GM12878 (cell line): ENCODE results near the gene HLA-A. TPM values are rescaled to one million over a fixed set of nuclear protein-coding genes. Genes with fewer than 3 reads are reported as not detected.

Experiments
- ATAC-seq: fragments of 200-7000 bp; cut with Tn5 transposase; 3 replicates; pipeline ENCODE4 v1.9.1; 2020; ENCODE audit warnings: mild to moderate bottlenecking, moderate library complexity
- Bru-seq: library from RNA; stranded (reverse); fragments of 400-500 nt; gene quantifications from one replicate; lab custom pipeline; 2021; lab: Mats Ljungman, UMichigan
- BruChase-seq, 2 experiments: library from RNA; stranded (reverse); fragments of 400-500 nt; gene quantifications; one replicate each; lab custom pipeline; 2021; lab: Mats Ljungman, UMichigan
- BruUV-seq: library from RNA; stranded (reverse); fragments of 400-500 nt; replicated peaks from 2 replicates; lab custom pipeline; 2021; lab: Mats Ljungman, UMichigan
- CTCF ChIA-PET: fragments of 300-600 bp; sonication (Branson Sonifier 250); formaldehyde crosslinking; extraction: SDS; loops from one replicate; lab custom pipeline; 2021; ENCODE audit warnings: inconsistent platforms; lab: Yijun Ruan, JAX
- POLR2A ChIA-PET: fragments of 350-600 bp; formaldehyde crosslinking; extraction: SDS; loops from one replicate; lab custom pipeline; 2021; ENCODE audit warnings: inconsistent platforms; lab: Charles Lee
- RAD21 ChIA-PET: fragments of 300-600 bp; sonication (Branson Sonifier 250); formaldehyde crosslinking; loops from one replicate; lab custom pipeline; 2023; ENCODE audit warnings: antibody characterized with exemption; ENCODE audit not compliant: unreplicated experiment; lab: Charles Lee
- SMC1A ChIA-PET: fragments of 300-600 bp; sonication (Branson Sonifier 250); formaldehyde crosslinking; loops from one replicate; lab custom pipeline; 2023; ENCODE audit not compliant: unreplicated experiment, uncharacterized antibody; lab: Charles Lee
- DNase-seq: peaks from one replicate; pipeline ENCODE4 v3.0.0-alpha.2; 2011; ENCODE audit warnings: low read depth, low spot score
- FAIRE-seq: peaks from 3 replicates; lab custom pipeline; 2011; peaks lifted over from hg19 to GRCh38; lab: Jason Lieb, UNC
- H2AFZ ChIP-seq: 2 replicates; pipeline ENCODE4 v1.6.0; 2011; ENCODE audit warnings: low read depth, low read length, control low read depth; ENCODE audit not compliant: control insufficient read depth
- H3K27ac ChIP-seq: 2 replicates; pipeline ENCODE4 v1.5.1; 2011; ENCODE audit warnings: control low read depth; ENCODE audit not compliant: control insufficient read depth, insufficient read depth
- H3K27me3 ChIP-seq, 2 experiments: replicated peaks in 1 of 2; 2 replicates each; pipeline versions ENCODE4 v1.6.0 to v1.6.1; 2011; ENCODE audit warnings: low read length in 1 of 2; ENCODE audit not compliant: control insufficient read depth in 2 of 2, insufficient read depth in 2 of 2
- H3K36me3 ChIP-seq, 2 experiments: 2 replicates each; pipeline ENCODE4 v1.5.1; 2011; ENCODE audit warnings: low read length in 1 of 2; ENCODE audit not compliant: control insufficient read depth in 2 of 2, insufficient read depth in 2 of 2
- H3K4me1 ChIP-seq: 2 replicates; pipeline ENCODE4 v1.6.1; 2011; ENCODE audit warnings: mild to moderate bottlenecking, low read length, moderate library complexity, mixed read lengths; ENCODE audit not compliant: control insufficient read depth, insufficient read depth
- H3K4me2 ChIP-seq: 2 replicates; pipeline ENCODE4 v1.6.0; 2011; ENCODE audit warnings: control low read depth; ENCODE audit not compliant: control insufficient read depth, insufficient read depth
- H3K4me3 ChIP-seq: fragments of 200-600 bp; sonication (generic); 2 replicates; pipeline ENCODE4 v1.5.1; 2016
- H3K79me2 ChIP-seq: 2 replicates; pipeline ENCODE4 v1.6.0; 2011; ENCODE audit warnings: low read length; ENCODE audit not compliant: control insufficient read depth, insufficient read depth
- H3K9ac ChIP-seq: 2 replicates; pipeline ENCODE4 v1.8.0; 2011; ENCODE audit warnings: low read length, control low read depth, mixed read lengths; ENCODE audit not compliant: control insufficient read depth, insufficient read depth
- H3K9me3 ChIP-seq: replicated peaks from 3 replicates; pipeline ENCODE4 v1.5.1; 2011; ENCODE audit warnings: mild to moderate bottlenecking, low read length; ENCODE audit not compliant: control insufficient read depth, insufficient read depth
- H4K20me1 ChIP-seq: 2 replicates; pipeline ENCODE4 v1.6.0; 2011; ENCODE audit not compliant: control insufficient read depth, insufficient read depth
- ASH2L ChIP-seq: fragments of 300-600, 200-600 bp; sonication (generic); IDR thresholded peaks from 2 replicates; pipeline ENCODE4 v1.6.1; 2017; ENCODE audit warnings: low read depth, mild to moderate bottlenecking, borderline replicate concordance
- BACH1 ChIP-seq: fragments of 450-650 bp; IDR thresholded peaks from 2 replicates; pipeline ENCODE4 v1.6.1; 2017; ENCODE audit warnings: mild to moderate bottlenecking, borderline replicate concordance
- LARP7 ChIP-seq: fragments of 450-650 bp; IDR thresholded peaks from 2 replicates; pipeline ENCODE4 v1.6.1; 2017; ENCODE audit warnings: mild to moderate bottlenecking
- PML ChIP-seq: IDR thresholded peaks from 2 replicates; pipeline ENCODE4 v1.6.1; 2012; ENCODE audit warnings: low read length, inconsistent platforms
- SP1 ChIP-seq: IDR thresholded peaks from one replicate; pipeline ENCODE4 v1.6.1; 2011; ENCODE audit warnings: low read depth, low read length
- ZNF274 ChIP-seq: IDR thresholded peaks from one replicate; pipeline ENCODE4 v1.8.0; 2011; ENCODE audit not compliant: insufficient read length, insufficient read depth
- WGBS: methylation state at CpG from one replicate; pipeline ENCODE4 v1.1.6; 2016; ENCODE audit warnings: low lambda C conversion rate; ENCODE audit not compliant: insufficient replicate concordance, insufficient coverage; ENCODE audit errors: missing lambda C conversion rate; 5-methylcytosine and 5-hydroxymethylcytosine counted together
- in situ Hi-C: fragments of 300-500 bp; cut with MboI; formaldehyde crosslinking; loops from 9 replicates; pipeline ENCODE4 v1.14.3; 2018; ENCODE audit warnings: mixed read lengths
- intact Hi-C: fragments of 100-400 bp; cut with micrococcal nuclease; formaldehyde crosslinking; loops from one replicate; pipeline ENCODE4 v1.14.2; 2022; ENCODE audit not compliant: unreplicated experiment
- long read RNA-seq, 2 experiments: library from polyadenylated mRNA; unstranded; transcript quantifications; one replicate each; pipeline ENCODE4 v2.0.0, GENCODE V29; 2019 to 2020
- polyA minus RNA-seq, 3 experiments: library from RNA; depleted of rRNA, polyadenylated mRNA; stranded (reverse); fragments of >200 nt; gene quantifications; 2 replicates each; pipeline ENCODE4 v1.2.3, GENCODE V29; 2011
- polyA plus RNA-seq, 11 experiments: library from polyadenylated mRNA; depleted of rRNA in 4 of 11; unstranded in 6 of 11; stranded (reverse) in 5 of 11; fragments of >200 nt; fragmentation: Nextera tagmentation in 4 of 11; fragmentation: Illumina TruSeq in 1 of 11; extraction: Ambion mirVana in 4 of 11; extraction: Trizol in 1 of 11; gene quantifications; 1 replicate in 1 of 11; 2 replicates in 10 of 11; pipeline versions ENCODE4 v1.2.1 to v1.2.3, GENCODE V29; 2011 to 2016; ENCODE audit warnings: inconsistent platforms in 2 of 11, missing spikeins in 2 of 11, low read depth in 1 of 11
- total RNA-seq, 4 experiments: library from RNA; depleted of rRNA in 3 of 4; stranded (reverse); fragments of >200 nt in 3 of 4; fragmentation: Illumina TruSeq in 1 of 4; extraction: Trizol in 1 of 4; gene quantifications; 2 replicates each; pipeline versions ENCODE4 v1.2.1 to v1.2.3, GENCODE V29; 2013 to 2021
- TF ChIP-seq, protein P1 (sequence below): fragments of 450-650 bp; formaldehyde crosslinking; IDR thresholded peaks from 2 replicates; pipeline ENCODE4 v1.5.0; 2022; ENCODE audit warnings: mild to moderate bottlenecking, missing genetic modification characterization
- TF ChIP-seq, protein P2 (sequence below): IDR thresholded peaks from 2 replicates; pipeline ENCODE4 v1.6.1; 2012; ENCODE audit warnings: low read depth, low read length, improper control_type of control experiment
- TF ChIP-seq, protein P3 (sequence below): fragments of 450-650 bp; IDR thresholded peaks from 2 replicates; pipeline ENCODE4 v1.6.1; 2017; ENCODE audit warnings: antibody characterized with exemption, mild to moderate bottlenecking, moderate library complexity

HLA-A gene
- total RNA-seq (2013; cell fraction: nucleolus; rRNA removed): 877 and 922 TPM in 2 replicates
- total RNA-seq (2014; rRNA removed) (1,155 and 1,166 TPM in 2 replicates), total RNA-seq (2014; rRNA removed; fragmentation: Illumina TruSeq; extraction: Trizol) (455 and 468 TPM in 2 replicates), total RNA-seq (2021) (928 and 1,003 TPM in 2 replicates), polyA plus RNA-seq (2011; rRNA removed) (490 and 959 TPM in 2 replicates), polyA plus RNA-seq (2014; fragmentation: Illumina TruSeq; extraction: Trizol) (255 and 382 TPM in 2 replicates), polyA plus RNA-seq (2014; fragmentation: Nextera tagmentation; extraction: Ambion mirVana) (100 to 1,000 TPM; 129 to 329 TPM), polyA plus RNA-seq (2014; rRNA removed) (1,078 and 1,263 TPM in 2 replicates), polyA plus RNA-seq (2016; fragmentation: Nextera tagmentation; extraction: Ambion mirVana) (100 to 1,000 TPM; 699 to 799 TPM), polyA minus RNA-seq (2011; rRNA and poly(A)+ RNA removed) (560 and 847 TPM in 2 replicates), Bru-seq, nascent RNA (percentile 100 among the genes with signal in this experiment), BruChase-seq, experiment 1, labeled RNA remaining after a 6-hour chase (percentile 100 among the genes with signal in this experiment), BruChase-seq, experiment 2, labeled RNA remaining after a 2-hour chase (percentile 99 among the genes with signal in this experiment)
- 718 TPM for polyA plus RNA-seq (2011; ENCODE audit: low read depth)
- 1,522 and 1,730 TPM in 2 replicates for polyA plus RNA-seq (2011; cell fraction: cytosol; rRNA removed)
- 1,255 and 1,711 TPM in 2 replicates for polyA plus RNA-seq (2011; cell fraction: nucleus; rRNA removed)
- 1,065 and 1,243 TPM in 2 replicates for polyA plus RNA-seq (2012)
- polyA minus RNA-seq (2011; cell fraction: cytosol; rRNA and poly(A)+ RNA removed): 323 and 371 TPM in 2 replicates
- 239 and 260 TPM in 2 replicates for polyA minus RNA-seq (2011; cell fraction: nucleus; rRNA and poly(A)+ RNA removed)
- long read RNA-seq, experiment 1, transcript HLA-A-203 (8 exons, 1,611 nt): major isoform, 483 of 727 reads
- long read RNA-seq, experiment 1, transcript HLA-A-202 (8 exons, 1,854 nt): minor isoform, 160 of 727 reads
- long read RNA-seq, experiment 1, partial matches to known transcripts: 36 of 727 reads
- long read RNA-seq, experiment 1, other reads (novel, unspliced or antisense): 48 of 727 reads
- long read RNA-seq, experiment 2, transcript HLA-A-202 (8 exons, 1,854 nt): minor isoform, 108 of 637 reads
- long read RNA-seq, experiment 2, transcript HLA-A-203 (8 exons, 1,611 nt): major isoform, 394 of 637 reads
- long read RNA-seq, experiment 2, partial matches to known transcripts: 106 of 637 reads
- long read RNA-seq, experiment 2, other reads (novel, unspliced or antisense): 29 of 637 reads

DNA sequence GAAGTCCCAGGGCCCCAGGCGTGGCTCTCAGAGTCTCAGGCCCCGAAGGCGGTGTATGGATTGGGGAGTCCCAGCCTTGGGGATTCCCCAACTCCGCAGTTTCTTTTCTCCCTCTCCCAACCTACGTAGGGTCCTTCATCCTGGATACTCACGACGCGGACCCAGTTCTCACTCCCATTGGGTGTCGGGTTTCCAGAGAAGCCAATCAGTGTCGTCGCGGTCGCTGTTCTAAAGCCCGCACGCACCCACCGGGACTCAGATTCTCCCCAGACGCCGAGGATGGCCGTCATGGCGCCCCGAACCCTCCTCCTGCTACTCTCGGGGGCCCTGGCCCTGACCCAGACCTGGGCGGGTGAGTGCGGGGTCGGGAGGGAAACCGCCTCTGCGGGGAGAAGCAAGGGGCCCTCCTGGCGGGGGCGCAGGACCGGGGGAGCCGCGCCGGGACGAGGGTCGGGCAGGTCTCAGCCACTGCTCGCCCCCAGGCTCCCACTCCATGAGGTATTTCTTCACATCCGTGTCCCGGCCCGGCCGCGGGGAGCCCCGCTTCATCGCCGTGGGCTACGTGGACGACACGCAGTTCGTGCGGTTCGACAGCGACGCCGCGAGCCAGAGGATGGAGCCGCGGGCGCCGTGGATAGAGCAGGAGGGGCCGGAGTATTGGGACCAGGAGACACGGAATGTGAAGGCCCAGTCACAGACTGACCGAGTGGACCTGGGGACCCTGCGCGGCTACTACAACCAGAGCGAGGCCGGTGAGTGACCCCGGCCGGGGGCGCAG lies at the start of gene HLA-A:
HLA-A (plus strand) TSS at position 258 of the 778 bp plus-strand sequence; CDS start at position 280, 22 bp downstream.
- Histone ChIP-seq H4K20me1 (no peaks in the 10 kb centered on the region; the same call in 1 of the 2 replicates), H3K27me3 (no peaks in the 10 kb centered on the region), H2AFZ (peak within 1 kb of the TSS; percentile 22), H3K4me2 (peak within 1 kb of the TSS; percentile 89), H3K79me2 (peaks cover 40% of the 10 kb centered on the region), H3K9ac (peak within 1 kb of the TSS; percentile 88), H3K9me3 (no peaks in the 10 kb centered on the region), H3K4me3 (peak within 1 kb of the TSS; percentile 73), H3K4me1 (no peaks in the 10 kb centered on the region), H3K36me3 (peaks cover 0 to 25% of the 10 kb centered on the region in 2 experiments), H3K27ac (peak within 1 kb of the TSS; percentile 99)
- in situ Hi-C loops: no loop called here
- ChIA-PET RAD21 (interaction anchor here (1.0 to 1.4 kb wide), 4 partner anchors 22 to 91 kb away, joined by 3 to 8 read pairs (median 4); no protein-coding TSS in a partner anchor), POLR2A (interaction anchor here (1.1 to 2.7 kb wide), 3 partner anchors 14 to 124 kb away, joined by 4 to 27 read pairs (median 4); no protein-coding TSS in a partner anchor), CTCF (interaction anchor here (0.9 to 1.2 kb wide), 4 partner anchors 13 to 56 kb away, joined by 3 to 12 read pairs (median 4); no protein-coding TSS in a partner anchor), SMC1A (interaction anchor here (1.1 to 4.7 kb wide), 5 partner anchors 17 to 118 kb away, joined by 3 to 38 read pairs (median 5); no protein-coding TSS in a partner anchor)
- no peak for FAIRE-seq
- peak; percentile 92 for DNase-seq
- peak; percentile 93 for ATAC-seq
- under 1% methylated on average over 58 of the region's 68 CpGs for WGBS
- TSS peak; percentile 77 for BruUV-seq
- intact Hi-C loops: loop anchor here (2.0 to 10.0 kb wide), 2 partner anchors 22 to 218 kb away; partner anchors contain the start of gene HLA-F
- TF ChIP-seq BACH1 (peak; percentile 79), ASH2L (no peak), SP1 (peak; percentile 61), ZNF274 (no peak), LARP7 (peak; percentile 63), PML (peak; percentile 96)
- TF ChIP-seq, protein P1, sequence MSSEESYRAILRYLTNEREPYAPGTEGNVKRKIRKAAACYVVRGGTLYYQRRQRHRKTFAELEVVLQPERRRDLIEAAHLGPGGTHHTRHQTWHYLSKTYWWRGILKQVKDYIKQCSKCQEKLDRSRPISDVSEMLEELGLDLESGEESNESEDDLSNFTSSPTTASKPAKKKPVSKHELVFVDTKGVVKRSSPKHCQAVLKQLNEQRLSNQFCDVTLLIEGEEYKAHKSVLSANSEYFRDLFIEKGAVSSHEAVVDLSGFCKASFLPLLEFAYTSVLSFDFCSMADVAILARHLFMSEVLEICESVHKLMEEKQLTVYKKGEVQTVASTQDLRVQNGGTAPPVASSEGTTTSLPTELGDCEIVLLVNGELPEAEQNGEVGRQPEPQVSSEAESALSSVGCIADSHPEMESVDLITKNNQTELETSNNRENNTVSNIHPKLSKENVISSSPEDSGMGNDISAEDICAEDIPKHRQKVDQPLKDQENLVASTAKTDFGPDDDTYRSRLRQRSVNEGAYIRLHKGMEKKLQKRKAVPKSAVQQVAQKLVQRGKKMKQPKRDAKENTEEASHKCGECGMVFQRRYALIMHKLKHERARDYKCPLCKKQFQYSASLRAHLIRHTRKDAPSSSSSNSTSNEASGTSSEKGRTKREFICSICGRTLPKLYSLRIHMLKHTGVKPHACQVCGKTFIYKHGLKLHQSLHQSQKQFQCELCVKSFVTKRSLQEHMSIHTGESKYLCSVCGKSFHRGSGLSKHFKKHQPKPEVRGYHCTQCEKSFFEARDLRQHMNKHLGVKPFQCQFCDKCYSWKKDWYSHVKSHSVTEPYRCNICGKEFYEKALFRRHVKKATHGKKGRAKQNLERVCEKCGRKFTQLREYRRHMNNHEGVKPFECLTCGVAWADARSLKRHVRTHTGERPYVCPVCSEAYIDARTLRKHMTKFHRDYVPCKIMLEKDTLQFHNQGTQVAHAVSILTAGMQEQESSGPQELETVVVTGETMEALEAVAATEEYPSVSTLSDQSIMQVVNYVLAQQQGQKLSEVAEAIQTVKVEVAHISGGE (CRISPR knock-in tag): no peak
- TF ChIP-seq, protein P2, sequence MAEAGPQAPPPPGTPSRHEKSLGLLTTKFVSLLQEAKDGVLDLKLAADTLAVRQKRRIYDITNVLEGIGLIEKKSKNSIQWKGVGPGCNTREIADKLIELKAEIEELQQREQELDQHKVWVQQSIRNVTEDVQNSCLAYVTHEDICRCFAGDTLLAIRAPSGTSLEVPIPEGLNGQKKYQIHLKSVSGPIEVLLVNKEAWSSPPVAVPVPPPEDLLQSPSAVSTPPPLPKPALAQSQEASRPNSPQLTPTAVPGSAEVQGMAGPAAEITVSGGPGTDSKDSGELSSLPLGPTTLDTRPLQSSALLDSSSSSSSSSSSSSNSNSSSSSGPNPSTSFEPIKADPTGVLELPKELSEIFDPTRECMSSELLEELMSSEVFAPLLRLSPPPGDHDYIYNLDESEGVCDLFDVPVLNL: no peak
- TF ChIP-seq, protein P3, sequence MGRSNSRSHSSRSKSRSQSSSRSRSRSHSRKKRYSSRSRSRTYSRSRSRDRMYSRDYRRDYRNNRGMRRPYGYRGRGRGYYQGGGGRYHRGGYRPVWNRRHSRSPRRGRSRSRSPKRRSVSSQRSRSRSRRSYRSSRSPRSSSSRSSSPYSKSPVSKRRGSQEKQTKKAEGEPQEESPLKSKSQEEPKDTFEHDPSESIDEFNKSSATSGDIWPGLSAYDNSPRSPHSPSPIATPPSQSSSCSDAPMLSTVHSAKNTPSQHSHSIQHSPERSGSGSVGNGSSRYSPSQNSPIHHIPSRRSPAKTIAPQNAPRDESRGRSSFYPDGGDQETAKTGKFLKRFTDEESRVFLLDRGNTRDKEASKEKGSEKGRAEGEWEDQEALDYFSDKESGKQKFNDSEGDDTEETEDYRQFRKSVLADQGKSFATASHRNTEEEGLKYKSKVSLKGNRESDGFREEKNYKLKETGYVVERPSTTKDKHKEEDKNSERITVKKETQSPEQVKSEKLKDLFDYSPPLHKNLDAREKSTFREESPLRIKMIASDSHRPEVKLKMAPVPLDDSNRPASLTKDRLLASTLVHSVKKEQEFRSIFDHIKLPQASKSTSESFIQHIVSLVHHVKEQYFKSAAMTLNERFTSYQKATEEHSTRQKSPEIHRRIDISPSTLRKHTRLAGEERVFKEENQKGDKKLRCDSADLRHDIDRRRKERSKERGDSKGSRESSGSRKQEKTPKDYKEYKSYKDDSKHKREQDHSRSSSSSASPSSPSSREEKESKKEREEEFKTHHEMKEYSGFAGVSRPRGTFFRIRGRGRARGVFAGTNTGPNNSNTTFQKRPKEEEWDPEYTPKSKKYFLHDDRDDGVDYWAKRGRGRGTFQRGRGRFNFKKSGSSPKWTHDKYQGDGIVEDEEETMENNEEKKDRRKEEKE: no peak
